RWPE2 (cell line): ENCODE data around the gene ZNF605.
"Not testable (repeated sequence)": the region's sequence is repeated elsewhere in the genome, so short reads cannot be mapped to it uniquely, and the experiment has no call there.

Source experiments
- ATAC-seq: fragments of 200-7000 bp; cut with Tn5 transposase; 3 replicates; pipeline ENCODE4 v1.9.1; 2021; ENCODE audit warnings: low read depth
- DNase-seq: peaks from one replicate; pipeline ENCODE4 v3.0.0-alpha.2; 2020; ENCODE audit warnings: low spot score
- H3K27ac ChIP-seq: fragments of 450-650 bp; 2 replicates; pipeline ENCODE4 v1.5.1; 2017; ENCODE audit warnings: mild to moderate bottlenecking; ENCODE audit not compliant: poor library complexity, severe bottlenecking
- H3K27me3 ChIP-seq: fragments of 250-450 bp; sonication (Bioruptor Pico); 2 replicates; pipeline ENCODE4 v1.5.1; 2021; ENCODE audit warnings: mild to moderate bottlenecking, moderate library complexity; ENCODE audit not compliant: insufficient read depth, poor library complexity, severe bottlenecking
- H3K36me3 ChIP-seq: fragments of 250-450 bp; sonication (Bioruptor Pico); 2 replicates; pipeline ENCODE4 v1.5.1; 2020; ENCODE audit warnings: low read depth, mild to moderate bottlenecking, moderate library complexity
- H3K4me1 ChIP-seq: fragments of 250-450 bp; sonication (Bioruptor Pico); 2 replicates; pipeline ENCODE4 v1.5.1; 2021; ENCODE audit warnings: mild to moderate bottlenecking, moderate library complexity; ENCODE audit not compliant: insufficient read depth, poor library complexity, severe bottlenecking
- H3K4me3 ChIP-seq: fragments of 250-450 bp; sonication (Bioruptor Pico); 2 replicates; pipeline ENCODE4 v1.5.1; 2021; ENCODE audit warnings: mild to moderate bottlenecking, moderate library complexity; ENCODE audit not compliant: severe bottlenecking
- H3K9me3 ChIP-seq: fragments of 250-450 bp; sonication (Bioruptor Pico); 2 replicates; pipeline ENCODE4 v1.5.1; 2021; ENCODE audit warnings: mild to moderate bottlenecking, moderate library complexity; ENCODE audit not compliant: severe bottlenecking
- TF ChIP-seq, protein P1 (sequence below): fragments of 450-650 bp; IDR thresholded peaks from one replicate; pipeline ENCODE4 v1.5.1; 2017; ENCODE audit warnings: mild to moderate bottlenecking, moderate library complexity; ENCODE audit not compliant: poor library complexity, severe bottlenecking

Gene ZNF605

DNA sequence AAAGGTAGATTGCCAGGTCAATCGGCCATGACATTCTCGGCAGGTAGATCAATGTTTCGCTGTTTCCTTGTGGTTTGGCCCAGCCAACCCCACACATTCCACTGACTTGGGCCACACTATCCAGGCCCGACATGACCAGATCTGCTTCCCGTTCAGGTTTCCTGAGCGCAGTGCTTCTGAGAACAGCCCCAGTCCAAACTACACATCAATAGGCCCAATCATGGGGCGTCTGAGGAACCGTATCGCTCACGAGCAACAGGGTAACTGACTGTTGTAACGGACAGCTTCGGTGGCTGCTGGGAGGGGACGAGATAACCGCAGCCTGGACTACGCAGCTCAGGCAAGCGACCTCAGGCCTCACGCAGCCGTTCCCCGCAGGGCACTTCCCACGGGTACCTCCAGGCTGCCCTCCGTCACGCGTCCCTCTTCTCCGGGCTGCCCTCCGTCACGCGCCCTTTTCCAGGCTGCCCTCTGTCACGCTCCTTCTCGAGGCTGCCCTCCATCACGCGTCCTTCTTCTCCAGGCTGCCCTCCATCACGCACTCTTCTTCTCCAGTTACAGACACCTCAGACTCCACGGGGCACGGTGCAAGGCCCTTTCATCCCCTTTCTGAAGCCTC lies 14.7 kb downstream of the ZNF605 start:
- ATAC-seq: no peak
- Histone ChIP-seq H3K4me1 (no peaks in the 10 kb centered on the region), H3K27ac (no peak overlapping the region), H3K36me3 (peaks cover 36% of the 10 kb centered on the region), H3K9me3 (peaks cover 7% of the 10 kb centered on the region), H3K27me3 (no peaks in the 10 kb centered on the region), H3K4me3 (no peak overlapping the region)
- no peak for DNase-seq
- TF ChIP-seq, protein P1, sequence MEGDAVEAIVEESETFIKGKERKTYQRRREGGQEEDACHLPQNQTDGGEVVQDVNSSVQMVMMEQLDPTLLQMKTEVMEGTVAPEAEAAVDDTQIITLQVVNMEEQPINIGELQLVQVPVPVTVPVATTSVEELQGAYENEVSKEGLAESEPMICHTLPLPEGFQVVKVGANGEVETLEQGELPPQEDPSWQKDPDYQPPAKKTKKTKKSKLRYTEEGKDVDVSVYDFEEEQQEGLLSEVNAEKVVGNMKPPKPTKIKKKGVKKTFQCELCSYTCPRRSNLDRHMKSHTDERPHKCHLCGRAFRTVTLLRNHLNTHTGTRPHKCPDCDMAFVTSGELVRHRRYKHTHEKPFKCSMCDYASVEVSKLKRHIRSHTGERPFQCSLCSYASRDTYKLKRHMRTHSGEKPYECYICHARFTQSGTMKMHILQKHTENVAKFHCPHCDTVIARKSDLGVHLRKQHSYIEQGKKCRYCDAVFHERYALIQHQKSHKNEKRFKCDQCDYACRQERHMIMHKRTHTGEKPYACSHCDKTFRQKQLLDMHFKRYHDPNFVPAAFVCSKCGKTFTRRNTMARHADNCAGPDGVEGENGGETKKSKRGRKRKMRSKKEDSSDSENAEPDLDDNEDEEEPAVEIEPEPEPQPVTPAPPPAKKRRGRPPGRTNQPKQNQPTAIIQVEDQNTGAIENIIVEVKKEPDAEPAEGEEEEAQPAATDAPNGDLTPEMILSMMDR: no peak

DNA sequence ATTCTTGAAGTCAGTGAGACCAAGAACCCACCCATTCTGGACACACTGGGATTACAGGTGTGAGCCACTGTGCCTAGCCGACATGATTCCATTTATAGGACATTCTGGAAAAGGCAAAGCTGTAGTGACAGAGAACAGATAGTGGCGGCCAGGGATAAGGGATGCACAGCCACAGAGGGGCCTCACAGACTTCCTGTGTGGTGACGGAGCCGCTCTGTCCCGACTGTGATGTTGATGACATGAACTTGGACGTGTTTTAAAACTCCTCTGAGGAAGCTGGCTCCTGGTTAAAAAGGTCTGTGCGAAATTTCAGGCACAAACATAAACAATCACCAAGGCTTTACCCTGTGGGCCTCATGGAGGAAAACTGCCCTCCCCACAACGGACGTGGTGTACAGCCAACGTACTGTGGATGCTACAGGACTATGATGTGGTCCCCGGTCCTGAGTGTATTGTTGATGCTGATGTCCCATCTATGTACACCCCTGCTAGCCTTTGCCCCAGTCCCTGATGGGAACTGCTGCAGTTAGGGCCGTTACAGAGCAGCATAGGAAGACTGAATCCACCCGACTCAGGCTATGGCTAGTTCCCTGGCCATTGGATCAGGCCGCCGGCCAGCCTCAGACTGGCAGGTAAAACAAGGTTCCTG lies 15.9 kb downstream of the ZNF605 start:
- peaks cover 10% of the 10 kb centered on the region for H3K9me3 ChIP-seq
- ATAC-seq: no peak
- H3K4me1 ChIP-seq: no peaks in the 10 kb centered on the region
- H3K36me3 ChIP-seq: peaks cover 32% of the 10 kb centered on the region
- TF ChIP-seq, protein P1: no peak
- DNase-seq: no peak
- no peak overlapping the region for H3K27ac ChIP-seq
- no peak overlapping the region for H3K4me3 ChIP-seq
- no peaks in the 10 kb centered on the region for H3K27me3 ChIP-seq

DNA sequence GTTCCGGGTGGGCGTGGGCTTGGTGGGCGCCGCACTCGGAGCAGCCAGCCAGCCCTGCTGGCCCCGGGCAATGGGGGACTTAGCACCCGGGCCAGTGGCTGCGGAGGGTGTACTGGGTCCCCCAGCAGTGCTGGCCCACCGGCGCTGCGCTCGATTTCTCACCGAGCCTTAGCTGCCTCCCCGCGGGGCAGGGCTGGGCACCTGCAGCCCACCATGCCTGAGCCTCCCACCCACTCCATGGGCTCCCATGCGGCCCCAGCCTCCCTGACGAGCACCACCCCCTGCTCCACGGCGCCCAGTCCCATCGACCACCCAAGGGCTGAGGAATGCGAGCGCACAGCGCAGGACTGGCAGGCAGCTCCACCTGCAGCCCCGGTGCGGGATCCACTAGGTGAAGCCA lies 17.3 kb downstream of the ZNF605 start:
- Histone ChIP-seq H3K9me3 (peaks cover 14% of the 10 kb centered on the region), H3K36me3 (peaks cover 20% of the 10 kb centered on the region)

DNA sequence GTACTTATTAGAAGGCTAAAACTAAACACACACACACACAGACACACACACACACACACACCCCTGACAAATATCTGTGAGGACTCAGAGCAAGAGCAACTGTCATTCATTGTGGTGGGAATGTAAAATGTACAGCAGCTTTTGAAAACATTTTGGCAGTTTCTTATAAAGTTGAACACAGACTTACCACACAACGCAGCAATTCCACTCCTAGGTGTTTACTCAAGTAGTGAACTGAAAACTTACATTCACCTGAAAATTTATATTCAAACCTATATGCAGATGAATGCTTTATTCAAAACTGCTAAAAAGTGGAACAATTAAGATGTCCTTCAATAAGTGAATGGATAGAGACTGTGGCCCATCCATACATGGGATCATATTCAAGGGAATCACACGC lies 18.6 kb downstream of the ZNF605 start:
- Histone ChIP-seq H3K4me1 (no peaks in the 10 kb centered on the region), H3K36me3 (peaks cover 11% of the 10 kb centered on the region), H3K9me3 (peaks cover 14% of the 10 kb centered on the region), H3K27me3 (no peaks in the 10 kb centered on the region), H3K4me3 (no peak overlapping the region), H3K27ac (no peak overlapping the region)
- TF ChIP-seq, protein P1: no peak
- DNase-seq (no peak), ATAC-seq (no peak)

More for the DNA sequence above, 17.3 kb downstream of the ZNF605 start:
- not testable (repeated sequence) for ATAC-seq, H3K27ac ChIP-seq, H3K27me3 ChIP-seq, DNase-seq, H3K4me1 ChIP-seq, H3K4me3 ChIP-seq

DNA sequence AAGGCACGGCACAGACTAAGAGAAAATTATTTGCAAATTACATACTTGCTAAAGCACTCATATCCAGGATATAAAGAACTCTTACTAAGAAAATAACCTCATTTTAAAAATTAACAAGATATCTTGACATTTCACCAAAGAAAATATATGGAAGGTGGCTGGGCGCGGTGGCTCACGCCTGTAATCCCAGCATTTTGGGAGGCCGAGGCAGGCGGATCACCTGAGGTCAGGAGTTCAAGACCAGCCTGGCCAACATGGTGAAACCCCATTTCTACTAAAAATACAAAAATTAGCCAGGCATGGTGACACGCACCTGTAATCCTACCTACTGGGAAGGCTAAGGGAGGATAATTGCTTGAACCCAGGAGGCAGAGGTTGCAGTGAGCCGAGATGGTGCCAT lies 19.2 kb downstream of the ZNF605 start:
- not testable (repeated sequence) for ATAC-seq, DNase-seq, H3K4me3 ChIP-seq, H3K4me1 ChIP-seq, H3K27ac ChIP-seq, H3K27me3 ChIP-seq, H3K36me3 ChIP-seq
- H3K9me3 ChIP-seq: peaks cover 15% of the 10 kb centered on the region

DNA sequence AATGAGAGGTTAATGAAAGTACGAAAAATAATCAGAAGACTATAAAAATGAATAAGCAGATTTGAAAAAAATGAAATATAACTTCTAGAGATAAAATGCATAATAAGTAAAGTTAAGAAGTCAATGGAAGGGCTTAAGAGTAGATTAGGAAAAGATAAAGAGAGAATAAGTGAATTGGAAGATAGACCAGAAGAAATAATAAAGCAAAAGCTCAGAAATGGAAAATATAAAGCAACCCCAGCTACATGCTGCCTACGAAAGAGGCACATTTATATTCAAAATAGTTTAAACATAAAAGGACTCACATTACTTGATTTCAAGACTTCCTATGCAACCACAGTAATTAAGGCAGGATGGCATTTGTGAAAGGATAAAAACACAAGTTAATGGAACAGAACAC lies 19.9 kb downstream of the ZNF605 start:
- H3K36me3 ChIP-seq: peaks cover 5% of the 10 kb centered on the region

More for the DNA sequence above, 19.9 kb downstream of the ZNF605 start:
- Histone ChIP-seq H3K27me3 (no peaks in the 10 kb centered on the region), H3K9me3 (peaks cover 23% of the 10 kb centered on the region), H3K27ac (no peak overlapping the region), H3K4me3 (no peak overlapping the region), H3K4me1 (no peaks in the 10 kb centered on the region)
- no peak for ATAC-seq
- no peak for DNase-seq
- TF ChIP-seq, protein P1: no peak
